ENCODE measurements around the gene ADGRV1.

- TF ChIP-seq CTCF (IDR thresholded peaks at IDR 0.05; ENCODE audit: borderline replicate concordance, extremely low read depth, low read length, poor library complexity, severe bottlenecking): no peak
- no peak for TF ChIP-seq EZH2 (IDR thresholded peaks at IDR 0.05; ENCODE audit: borderline replicate concordance, low read depth, low read length, severe bottlenecking)
Measured at GRCh38 chr5:90902170-90902569, 343.6 kb downstream of the ADGRV1 start.

Measured in DND-41 (cell line).